Suppressor macrophage (primary cell): ENCODE measurements around the gene FKBP10.
A peak's percentile ranks its signal among the peaks of the same experiment; 100 is the strongest.
"Not testable (repeated sequence)": the region's sequence is repeated elsewhere in the genome, so short reads cannot be mapped to it uniquely, and the experiment has no call there.

Experiments
- DNase-seq, 4 experiments: peaks; one replicate each; pipeline ENCODE4 v3.0.0-alpha.2; 2020 to 2022

Gene FKBP10

DNA sequence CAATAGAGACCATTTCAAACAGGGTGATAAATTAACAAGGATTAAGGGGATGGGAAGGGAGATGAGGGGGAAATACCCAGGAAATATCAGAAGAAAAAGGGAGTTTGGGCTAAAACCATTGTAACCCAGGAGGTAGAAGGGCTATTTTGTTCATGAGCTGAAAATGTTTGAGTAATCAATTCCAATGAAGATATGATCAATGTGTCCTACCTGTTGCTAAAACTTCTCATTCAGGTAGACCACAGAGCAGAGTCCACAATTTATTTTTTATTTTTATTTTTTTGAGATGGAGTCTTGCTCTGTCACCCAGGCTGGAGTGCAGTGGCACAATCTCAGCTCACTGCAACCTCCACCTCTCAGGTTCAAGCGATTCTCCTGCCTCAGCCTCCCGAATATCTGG, 26.6 kb downstream of the FKBP10 start:
- DNase-seq: not testable (repeated sequence)

DNA sequence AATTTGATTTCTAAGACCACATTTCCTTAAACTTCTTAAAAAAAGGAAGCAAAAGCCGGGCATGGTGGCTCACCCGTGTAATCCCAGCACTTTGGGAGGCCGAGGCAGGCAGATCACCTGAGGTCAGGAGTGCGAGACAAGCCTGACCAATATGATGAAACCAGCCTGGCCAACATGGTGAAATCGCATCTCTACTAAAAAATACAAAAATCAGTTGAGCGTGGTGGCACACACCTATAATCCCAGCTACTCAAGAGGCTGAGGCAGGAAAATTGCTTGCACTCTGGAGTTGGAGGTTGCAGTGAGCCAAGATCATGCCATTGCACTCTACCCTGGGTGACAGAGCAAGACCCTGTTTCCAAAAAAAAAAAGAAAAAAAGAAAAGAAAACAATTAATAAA, 28.0 kb downstream of the FKBP10 start:
- DNase-seq: not testable (repeated sequence)

DNA sequence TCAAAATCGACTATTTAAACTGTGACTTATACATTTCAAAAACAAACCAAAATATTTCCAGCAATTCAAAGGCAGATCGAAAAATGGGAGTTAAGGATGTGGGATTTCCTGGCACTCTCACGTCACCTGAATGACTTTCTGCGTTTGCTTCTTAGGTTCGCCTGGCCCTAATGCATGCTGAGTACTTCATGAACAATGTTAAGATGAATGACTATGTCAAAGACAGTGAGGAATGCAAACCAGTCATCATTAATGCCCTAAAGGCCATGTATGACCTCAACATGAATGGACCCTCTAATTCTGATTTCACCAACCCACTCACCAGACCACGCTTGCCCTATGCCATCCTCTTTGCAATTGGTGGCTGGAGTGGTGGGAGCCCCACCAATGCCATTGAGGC, 32.2 kb downstream of the FKBP10 start:
- DNase-seq: no peak

DNA sequence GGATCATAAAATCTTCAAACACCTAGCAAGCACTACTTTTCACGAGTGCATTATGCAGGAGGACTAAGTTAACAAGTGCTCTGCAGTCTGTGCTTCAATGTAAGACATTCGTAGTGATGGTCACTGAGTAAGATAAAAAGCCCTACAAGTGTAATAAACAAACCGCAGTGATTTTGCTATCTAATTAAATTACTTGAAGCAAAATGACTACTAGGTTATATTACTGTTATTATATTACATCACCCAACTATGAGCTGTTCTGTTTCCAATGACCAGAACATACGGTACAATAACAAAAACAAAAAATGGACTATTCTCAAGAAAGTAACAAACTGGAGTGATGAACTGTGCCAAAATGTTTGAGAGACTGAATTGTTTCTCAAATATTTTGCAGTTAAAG, 36.0 kb downstream of the FKBP10 start:
- no peak for DNase-seq

- no peak for DNase-seq
Observed at GRCh38 chr17:41849251-41849990, 36.6 kb downstream of the FKBP10 start.

- DNase-seq: not testable (repeated sequence)
Observed at GRCh38 chr17:41851382-41851781, 38.6 kb downstream of the FKBP10 start.

DNA sequence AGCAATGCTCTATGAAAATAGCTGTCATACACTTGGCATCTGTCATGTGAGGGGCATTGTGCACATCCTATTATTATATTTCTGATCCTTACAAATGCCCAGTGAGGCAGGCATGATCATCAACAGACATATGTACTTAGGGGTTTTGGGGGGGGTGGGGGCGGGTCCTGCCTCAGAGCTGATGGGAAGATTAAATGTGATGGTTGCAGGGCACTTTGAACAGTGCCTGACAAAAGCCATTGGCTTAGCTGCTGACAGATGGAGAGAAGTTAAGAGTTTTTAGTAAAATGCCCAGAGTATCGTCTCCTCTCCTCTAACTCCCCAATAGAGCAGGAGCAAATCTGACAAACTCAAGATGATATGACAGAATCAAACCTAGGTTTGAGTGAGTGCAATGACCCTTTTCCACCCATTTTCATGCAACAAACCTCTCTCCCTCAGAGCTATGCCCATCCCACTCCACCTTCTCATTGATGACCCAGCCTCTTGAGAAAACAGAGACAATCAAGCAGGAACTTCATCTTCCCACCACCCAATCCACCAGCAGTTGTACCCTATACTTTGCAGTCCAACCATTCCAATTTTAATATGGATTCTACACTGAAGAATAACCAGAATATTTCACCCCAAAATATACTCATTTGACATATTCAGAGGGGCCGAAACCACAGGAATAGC, 47.6 kb downstream of the FKBP10 start:
- no peak for DNase-seq

GRCh38 chr17:41863074-41863848, 50.5 kb downstream of the FKBP10 start:
- peak in 3 of 4 experiments; percentile 18 to 41 (median 31) for DNase-seq

DNA sequence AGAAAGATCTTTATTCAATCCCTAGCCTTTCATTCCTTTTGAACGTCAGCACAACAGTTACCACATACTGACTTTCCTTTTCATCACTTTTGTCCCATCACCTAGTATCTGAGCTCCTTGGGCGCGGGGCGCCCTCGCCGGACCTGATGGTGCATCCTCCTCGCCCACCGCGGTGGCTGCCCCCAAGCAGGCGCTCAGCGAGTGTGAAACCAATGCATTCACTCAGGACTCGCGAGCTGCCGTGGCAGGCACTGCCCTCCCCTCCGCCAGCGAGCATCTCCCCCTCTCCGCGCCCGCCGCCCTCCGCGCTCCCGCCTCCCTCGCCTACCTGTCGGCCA, 51.7 kb downstream of the FKBP10 start:
- DNase-seq: no peak

GRCh38 chr17:41864836-41865595, 52.2 kb downstream of the FKBP10 start, which contains the start of gene KLHL11:
Gene KLHL11, minus strand, starts transcription at chr17:41865423. Its CDS starts 53 bp downstream, at chr17:41865370.
- peak; percentile 93 to 96 (median 94) for DNase-seq

DNA sequence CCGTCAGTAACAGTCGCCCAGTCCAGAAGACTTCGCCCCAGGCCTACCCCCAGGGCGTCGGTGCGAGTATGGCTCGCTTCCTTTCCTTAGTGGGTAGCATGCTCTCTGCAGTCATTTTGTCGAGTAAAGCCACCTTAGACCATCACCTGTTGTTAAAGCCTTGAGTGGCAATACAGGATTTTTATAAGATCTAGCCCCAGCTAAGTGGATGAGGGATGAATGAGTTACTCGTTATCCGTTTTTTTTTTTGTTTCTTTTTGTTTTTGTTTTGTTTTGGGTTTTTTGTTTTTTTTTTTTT, 52.7 kb downstream of the FKBP10 start:
- no peak for DNase-seq

GRCh38 chr17:41868568-41868967, 55.8 kb downstream of the FKBP10 start:
- DNase-seq: no peak

GRCh38 chr17:41869426-41869825, 56.6 kb downstream of the FKBP10 start:
- no peak for DNase-seq

DNA sequence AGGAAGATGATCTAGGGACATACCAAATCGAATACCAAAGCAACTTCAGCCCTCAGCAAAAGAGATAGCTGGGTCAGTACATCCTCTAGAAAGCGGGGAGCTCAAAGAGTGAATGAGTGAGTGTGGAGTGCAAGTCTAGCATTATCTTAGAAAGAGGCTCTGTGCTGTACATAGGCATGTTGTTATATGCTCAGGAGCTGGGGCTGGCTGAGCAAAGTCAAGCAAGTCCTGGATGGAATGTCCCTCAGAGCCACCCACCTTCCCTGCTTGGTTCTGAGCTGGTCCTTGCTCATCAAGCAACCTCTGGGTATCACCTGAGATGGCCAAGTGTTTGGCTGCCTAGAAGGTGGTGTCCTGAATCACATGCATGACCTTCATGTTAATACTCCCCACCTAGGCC, 57.3 kb downstream of the FKBP10 start:
- DNase-seq: no peak

DNA sequence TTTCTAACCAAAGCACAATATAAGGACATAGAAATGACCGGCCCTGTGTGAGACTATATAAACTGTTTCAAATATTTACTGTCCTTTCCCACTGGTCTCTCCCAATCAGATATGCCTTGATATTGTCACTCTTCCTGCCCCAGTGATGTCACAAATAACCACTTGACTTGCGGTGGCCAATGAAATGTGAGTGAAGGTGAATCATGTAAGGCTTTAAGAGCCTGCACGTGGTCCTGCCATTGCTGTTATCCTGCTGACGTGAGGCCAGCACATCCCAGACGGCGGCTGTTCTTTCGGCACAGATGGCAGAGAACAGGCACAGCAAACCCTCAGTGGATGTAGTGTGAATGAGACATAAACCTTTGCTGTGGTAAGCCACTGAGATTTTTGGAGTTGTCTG, 57.8 kb downstream of the FKBP10 start:
- no peak for DNase-seq

DNA sequence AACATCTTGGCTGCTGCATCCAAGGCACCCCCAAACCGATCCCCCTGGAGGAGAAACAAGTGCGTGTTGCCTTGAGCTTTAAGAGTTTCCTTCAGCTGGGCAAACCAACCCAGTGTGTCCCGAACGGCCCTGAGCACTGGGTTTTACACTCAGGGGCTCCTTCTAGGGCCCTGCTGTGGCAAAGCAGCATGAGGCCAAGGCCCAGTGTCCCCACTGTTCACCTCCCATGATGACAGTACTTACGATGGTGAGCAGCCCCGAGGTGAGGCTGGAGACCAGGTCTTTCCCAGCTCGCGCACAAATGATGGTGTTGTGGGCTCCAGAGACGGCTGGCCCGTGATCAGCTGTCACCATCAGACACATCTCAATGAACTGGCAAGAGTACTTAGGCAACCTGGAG, 59.0 kb downstream of the FKBP10 start:
- no peak for DNase-seq
